ENCODE results near the gene CYB561. TPM values are rescaled to one million over a fixed set of nuclear protein-coding genes. Genes with fewer than 3 reads are reported as not detected.
A peak's percentile ranks its signal among the peaks of the same experiment; 100 is the strongest.

CYB561 gene
- total RNA-seq, 1 donor from 2014 or later, result 34.5 TPM

GRCh38 chr17:63440127-63440769 lies 5.9 kb downstream of the CYB561 start:
- no peak overlapping the region for H3K4me3 Mint-ChIP-seq
- H3K27me3 Mint-ChIP-seq, result peaks cover 4% of the 10 kb centered on the region
- H3K36me3 Mint-ChIP-seq, result no peaks in the 10 kb centered on the region
- H3K9me3 Mint-ChIP-seq, result no peaks in the 10 kb centered on the region
- no peak for DNase-seq (ENCODE audit: extremely low spot score, unreplicated experiment)
- peaks cover 21% of the 10 kb centered on the region for H3K4me1 Mint-ChIP-seq (ENCODE audit: unreplicated experiment)
- peak overlapping the region; percentile 52 for H3K27ac Mint-ChIP-seq
- peak; percentile 10 for TF ChIP-seq CTCF (conservative IDR thresholded peaks at IDR 0.05)

- Mint-ChIP-seq H3K36me3 (no peaks in the 10 kb centered on the region), H3K4me3 (no peak overlapping the region), H3K27me3 (no peaks in the 10 kb centered on the region), H3K9me3 (no peaks in the 10 kb centered on the region), H3K4me1 (ENCODE audit: unreplicated experiment) (peaks cover 21% of the 10 kb centered on the region), H3K27ac (peak overlapping the region; percentile 52)
- no peak for TF ChIP-seq CTCF (conservative IDR thresholded peaks at IDR 0.05)
- no peak for DNase-seq (ENCODE audit: extremely low spot score, unreplicated experiment)
Observed at GRCh38 chr17:63439687-63440086, 6.4 kb downstream of the CYB561 start.

- no peak for TF ChIP-seq CTCF (conservative IDR thresholded peaks at IDR 0.05)
- Mint-ChIP-seq H3K27ac (no peak overlapping the region), H3K4me3 (no peak overlapping the region), H3K36me3 (no peaks in the 10 kb centered on the region), H3K4me1 (ENCODE audit: unreplicated experiment) (peaks cover 25% of the 10 kb centered on the region), H3K9me3 (no peaks in the 10 kb centered on the region), H3K27me3 (no peaks in the 10 kb centered on the region)
- DNase-seq (ENCODE audit: extremely low spot score, unreplicated experiment), result no peak
Observed at GRCh38 chr17:63438092-63439051, 7.7 kb downstream of the CYB561 start.

- Mint-ChIP-seq H3K27ac (no peak overlapping the region), H3K9me3 (no peaks in the 10 kb centered on the region), H3K36me3 (peaks cover 7% of the 10 kb centered on the region), H3K4me1 (ENCODE audit: unreplicated experiment) (peaks cover 28% of the 10 kb centered on the region), H3K4me3 (no peak overlapping the region), H3K27me3 (no peaks in the 10 kb centered on the region)
- DNase-seq (ENCODE audit: extremely low spot score, unreplicated experiment), result no peak
- no peak for TF ChIP-seq CTCF (conservative IDR thresholded peaks at IDR 0.05)
Observed at GRCh38 chr17:63437287-63438091, 8.6 kb downstream of the CYB561 start.

- DNase-seq (ENCODE audit: extremely low spot score, unreplicated experiment), result no peak
- H3K4me1 Mint-ChIP-seq (ENCODE audit: unreplicated experiment), result peaks cover 35% of the 10 kb centered on the region
- peaks cover 9% of the 10 kb centered on the region for H3K36me3 Mint-ChIP-seq
- no peaks in the 10 kb centered on the region for H3K27me3 Mint-ChIP-seq
- H3K27ac Mint-ChIP-seq, result no peak overlapping the region
- H3K9me3 Mint-ChIP-seq, result no peaks in the 10 kb centered on the region
- no peak overlapping the region for H3K4me3 Mint-ChIP-seq
- no peak for TF ChIP-seq CTCF (conservative IDR thresholded peaks at IDR 0.05)
Observed at GRCh38 chr17:63436523-63437110, 9.5 kb downstream of the CYB561 start.

Data from type B pancreatic cell (in vitro differentiated cells).